PC-3 (cell line): ENCODE data around the gene CCM2L. TPM values are rescaled to one million over a fixed set of nuclear protein-coding genes. Genes with fewer than 3 reads are reported as not detected.
"Not testable (repeated sequence)": the region's sequence is repeated elsewhere in the genome, so short reads cannot be mapped to it uniquely, and the experiment has no call there.

Experiments
- ATAC-seq: fragments of 200-7000 bp; cut with Tn5 transposase; 2 replicates; pipeline ENCODE4 v1.9.1; 2020; ENCODE audit warnings: mild to moderate bottlenecking, moderate library complexity
- BruUV-seq: library from RNA; stranded (reverse); fragments of 400-500 nt; replicated peaks from 2 replicates; lab custom pipeline; 2021; lab: Mats Ljungman, UMichigan
- CTCF ChIA-PET: fragments of 300-600 bp; sonication (Branson Sonifier 250); formaldehyde crosslinking; loops from one replicate; lab custom pipeline; 2022; ENCODE audit warnings: antibody characterized with exemption; lab: Charles Lee
- POLR2A ChIA-PET: fragments of 300-600 bp; sonication (Branson Sonifier 250); formaldehyde crosslinking; loops from one replicate; lab custom pipeline; 2022; ENCODE audit warnings: antibody characterized with exemption; ENCODE audit not compliant: unreplicated experiment; lab: Charles Lee
- DNase-seq: peaks from one replicate; pipeline ENCODE4 v3.0.0-alpha.2; 2015
- H2AFZ ChIP-seq: fragments of 300-600 bp; sonication (generic); 2 replicates; pipeline ENCODE4 v1.6.0; 2016; ENCODE audit warnings: antibody characterized with exemption, low read length
- H3F3A ChIP-seq: fragments of 300-600 bp; sonication (generic); one replicate; pipeline ENCODE4 v1.6.0; 2017; ENCODE audit warnings: antibody characterized with exemption, low read length, control low read depth, mild to moderate bottlenecking; ENCODE audit not compliant: unreplicated experiment
- H3K27ac ChIP-seq: fragments of 300-600 bp; sonication (generic); 2 replicates; pipeline ENCODE4 v1.5.1; 2016; ENCODE audit warnings: mild to moderate bottlenecking, low read length
- H3K27me3 ChIP-seq: fragments of 300-600 bp; sonication (generic); 2 replicates; pipeline ENCODE4 v1.6.1; 2016; ENCODE audit warnings: low read length, mixed read lengths
- H3K36me3 ChIP-seq: fragments of 300-600 bp; sonication (generic); 2 replicates; pipeline ENCODE4 v1.6.1; 2016; ENCODE audit warnings: low read depth, mixed run types, low read length, mixed read lengths
- H3K4me1 ChIP-seq: fragments of 300-600 bp; sonication (generic); 2 replicates; pipeline ENCODE4 v1.5.1; 2016; ENCODE audit warnings: low read length; ENCODE audit not compliant: insufficient read depth
- H3K4me2 ChIP-seq: fragments of 300-600 bp; sonication (generic); 2 replicates; pipeline ENCODE4 v1.6.0; 2016; ENCODE audit warnings: low read length
- H3K4me3 ChIP-seq: fragments of 300-600 bp; sonication (generic); 2 replicates; pipeline ENCODE4 v1.5.1; 2016; ENCODE audit warnings: mild to moderate bottlenecking, low read length, mixed read lengths
- H3K79me2 ChIP-seq: fragments of 300-600 bp; sonication (generic); 2 replicates; pipeline ENCODE4 v1.6.1; 2017; ENCODE audit warnings: low read length, mixed read lengths
- H3K9ac ChIP-seq: fragments of 300-600 bp; sonication (generic); 2 replicates; pipeline ENCODE4 v1.6.0; 2016; ENCODE audit warnings: mild to moderate bottlenecking, low read length
- H3K9me2 ChIP-seq: fragments of 300-600 bp; sonication (generic); replicated peaks from 2 replicates; pipeline ENCODE4 v1.6.1; 2016; ENCODE audit warnings: mixed run types, low read length, mixed read lengths
- H3K9me3 ChIP-seq: fragments of 300-600 bp; sonication (generic); 2 replicates; pipeline ENCODE4 v1.6.1; 2016; ENCODE audit warnings: low read length, mixed read lengths
- H4K20me1 ChIP-seq: fragments of 300-600 bp; sonication (generic); 2 replicates; pipeline ENCODE4 v1.6.1; 2016; ENCODE audit warnings: low read length, mixed read lengths
- CTCF ChIP-seq: fragments of 300-600 bp; sonication (generic); conservative IDR thresholded peaks from 2 replicates; pipeline ENCODE4 v1.5.1; 2017; ENCODE audit warnings: antibody characterized with exemption, low read depth, mild to moderate bottlenecking, low read length
- EZH2 ChIP-seq: fragments of 300-600 bp; sonication (generic); IDR thresholded peaks from one replicate; pipeline ENCODE4 v1.6.1; 2017; ENCODE audit warnings: antibody characterized with exemption, mild to moderate bottlenecking, low read length; ENCODE audit not compliant: unreplicated experiment
- EZH2phosphoT487 ChIP-seq: fragments of 300-600 bp; sonication (generic); IDR thresholded peaks from 2 replicates; pipeline ENCODE4 v1.6.1; 2018; ENCODE audit warnings: mild to moderate bottlenecking, antibody characterized with exemption, low read length, borderline replicate concordance
- intact Hi-C: fragments of 100-400 bp; cut with micrococcal nuclease; formaldehyde crosslinking; loops from 2 replicates; pipeline ENCODE4 v1.9.0; 2023
- total RNA-seq: library from RNA; depleted of rRNA; stranded (reverse); fragments of >200 nt; gene quantifications from 2 replicates; pipeline ENCODE4 v1.2.3, GENCODE V29; 2014

The CCM2L gene
- total RNA-seq, 1 experiment from 2014 or later: not detected

- ChIA-PET CTCF (interaction anchor here (0.7 kb wide), 2 partner anchors 24 to 178 kb away, joined by 3 to 6 read pairs; no protein-coding TSS in a partner anchor), POLR2A (no interaction called here)
- BruUV-seq: no TSS peak
Observed at GRCh38 chr20:32031007-32031958, 21.0 kb downstream of the CCM2L start.

GRCh38 chr20:32033316-32033715 is 23.1 kb downstream of the CCM2L start:
- no peak for ATAC-seq
- H2AFZ ChIP-seq: no peak overlapping the region
- no peak overlapping the region for H3K27ac ChIP-seq
- no peaks in the 10 kb centered on the region for H3K9me3 ChIP-seq
- H3K4me3 ChIP-seq: no peak overlapping the region
- H3F3A ChIP-seq: no peaks in the 10 kb centered on the region
- H3K79me2 ChIP-seq: no peaks in the 10 kb centered on the region
- intact Hi-C loops: loop anchor here (5.0 kb wide), 1 partner anchor 81 kb away; the partner anchor contains the start of gene PDRG1
- ChIA-PET POLR2A (no interaction called here), CTCF (no interaction called here)
- no TSS peak for BruUV-seq
- no peak for TF ChIP-seq EZH2phosphoT487
- TF ChIP-seq CTCF: no peak
- TF ChIP-seq EZH2: no peak
- no peaks in the 10 kb centered on the region for H3K4me1 ChIP-seq
- no peak for DNase-seq
- no peak overlapping the region for H3K4me2 ChIP-seq
- H4K20me1 ChIP-seq: no peaks in the 10 kb centered on the region
- H3K27me3 ChIP-seq: peaks cover 59% of the 10 kb centered on the region
- H3K9ac ChIP-seq: no peak overlapping the region
- no peaks in the 10 kb centered on the region for H3K36me3 ChIP-seq
- H3K9me2 ChIP-seq: no peaks in the 10 kb centered on the region

More at GRCh38 chr20:32031007-32031958, 21.0 kb downstream of the CCM2L start:
- Histone ChIP-seq H3K4me1 (no peaks in the 10 kb centered on the region), H3K9me3 (no peaks in the 10 kb centered on the region), H3K36me3 (no peaks in the 10 kb centered on the region), H4K20me1 (no peaks in the 10 kb centered on the region), H3F3A (no peaks in the 10 kb centered on the region), H3K27me3 (peaks cover 47% of the 10 kb centered on the region), H3K79me2 (no peaks in the 10 kb centered on the region), H3K9me2 (no peaks in the 10 kb centered on the region), H3K4me2 (peak overlapping the region; percentile 42), H2AFZ (peak overlapping the region; percentile 15), H3K4me3 (no peak overlapping the region; the same call in 1 of the 2 replicates), H3K9ac (no peak overlapping the region), H3K27ac (no peak overlapping the region)
- intact Hi-C loops: loop anchor here (1.0 to 5.0 kb wide), 3 partner anchors 79 to 209 kb away; partner anchors contain the start of gene PDRG1
- DNase-seq (peak; percentile 84), ATAC-seq (peak; percentile 99)
- TF ChIP-seq EZH2phosphoT487 (no peak), CTCF (peak; percentile 94)

- CTCF ChIA-PET, H3K4me3 ChIP-seq, H3K27ac ChIP-seq, H4K20me1 ChIP-seq, H3K36me3 ChIP-seq, DNase-seq, H3K9me3 ChIP-seq, H3K9me2 ChIP-seq, H3K4me1 ChIP-seq, BruUV-seq, H3F3A ChIP-seq, ATAC-seq, H3K79me2 ChIP-seq, POLR2A ChIA-PET, H3K9ac ChIP-seq, H3K4me2 ChIP-seq, H2AFZ ChIP-seq: not testable (repeated sequence)
- intact Hi-C loops: loop anchor here (5.0 kb wide), 1 partner anchor 81 kb away; the partner anchor contains the start of gene PDRG1
- H3K27me3 ChIP-seq: peaks cover 62% of the 10 kb centered on the region
Observed at GRCh38 chr20:32033721-32034120, 23.5 kb downstream of the CCM2L start.
